K562 (cell line): Measurements from ENCODE around the gene CTSV. TPM values are rescaled to one million over a fixed set of nuclear protein-coding genes. Genes with fewer than 3 reads are reported as not detected.
"Not testable (repeated sequence)": the region's sequence is repeated elsewhere in the genome, so short reads cannot be mapped to it uniquely, and the experiment has no call there.

Experiments used
- ATAC-seq: fragments of 200-7000 bp; cut with Tn5 transposase; 3 replicates; pipeline ENCODE4 v1.9.1; 2020; ENCODE audit warnings: moderate library complexity
- BruUV-seq: library from RNA; stranded (reverse); fragments of 400-500 nt; replicated peaks from 2 replicates; lab custom pipeline; 2021; lab: Mats Ljungman, UMichigan
- CTCF ChIA-PET: fragments of 300-600 bp; formaldehyde crosslinking; extraction: SDS; loops from one replicate; lab custom pipeline; 2021; ENCODE audit warnings: low intra/inter-chr PET ratio; lab: Yijun Ruan, JAX
- POLR2A ChIA-PET: fragments of 300-600, 350-650 bp; sonication (Branson Sonifier 250); formaldehyde crosslinking; extraction: SDS; loops from one replicate; lab custom pipeline; 2021; ENCODE audit warnings: antibody characterized with exemption, inconsistent platforms; lab: Yijun Ruan, JAX
- DNase-seq, 4 experiments: peaks; one replicate each; pipeline versions ENCODE4 v3.0.0 to v3.0.0-alpha.2; 2011 to 2018; ENCODE audit warnings: low spot score in 3 of 4, mixed read lengths in 3 of 4; ENCODE audit errors: extremely low read depth in 1 of 4
- FAIRE-seq: peaks from 2 replicates; lab custom pipeline; 2011; peaks lifted over from hg19 to GRCh38; lab: Jason Lieb, UNC
- H2AFZ ChIP-seq: 2 replicates; pipeline ENCODE4 v1.6.0; 2011; ENCODE audit warnings: low read depth, low read length, control low read depth, inconsistent platforms
- H3K27ac ChIP-seq: fragments of 200-600 bp; 3 replicates; pipeline ENCODE4 v1.8.0; 2011; ENCODE audit warnings: low read depth, mild to moderate bottlenecking, control low read depth, inconsistent platforms, low read length, moderate library complexity, mixed read lengths; ENCODE audit errors: extremely low read depth
- H3K27me3 ChIP-seq, 2 experiments: fragments of 300-600 bp in 1 of 2; 2 replicates in 1 of 2; 3 replicates in 1 of 2; pipeline versions ENCODE4 v1.6.0 to v1.8.0; 2011; ENCODE audit warnings: inconsistent platforms in 2 of 2, low read length in 2 of 2, mild to moderate bottlenecking in 1 of 2, mixed read lengths in 1 of 2, moderate library complexity in 1 of 2; ENCODE audit not compliant: control insufficient read depth in 2 of 2, insufficient read depth in 2 of 2
- H3K36me3 ChIP-seq: fragments of 300-600 bp; 3 replicates; pipeline ENCODE4 v1.8.0; 2011; ENCODE audit warnings: mild to moderate bottlenecking, low read length, inconsistent platforms; ENCODE audit not compliant: control insufficient read depth, insufficient read depth
- H3K4me1 ChIP-seq, 2 experiments: fragments of 200-600 bp in 1 of 2; replicated peaks in 1 of 2; 2 replicates in 1 of 2; 3 replicates in 1 of 2; pipeline versions ENCODE4 v1.5.1 to v1.8.0; 2011; ENCODE audit warnings: inconsistent platforms in 2 of 2, low read length in 2 of 2, mild to moderate bottlenecking in 1 of 2, mixed read lengths in 1 of 2, moderate library complexity in 1 of 2; ENCODE audit not compliant: control insufficient read depth in 2 of 2, insufficient read depth in 2 of 2
- H3K4me2 ChIP-seq: 2 replicates; pipeline ENCODE4 v1.6.1; 2011; ENCODE audit warnings: low read length, control low read depth, inconsistent platforms, mixed read lengths; ENCODE audit not compliant: insufficient read depth
- H3K4me3 ChIP-seq: fragments of 200-600 bp; sonication (generic), shearing (Covaris generic); 2 replicates; pipeline ENCODE4 v1.5.1; 2016; ENCODE audit warnings: control low read depth, inconsistent platforms
- H3K79me2 ChIP-seq: fragments of 200-600 bp; 3 replicates; pipeline ENCODE4 v1.8.0; 2011; ENCODE audit warnings: low read length, inconsistent platforms; ENCODE audit not compliant: control insufficient read depth, insufficient read depth
- H3K9ac ChIP-seq, 2 experiments: 2 replicates each; pipeline versions ENCODE4 v1.6.0 to v1.6.1; 2011; ENCODE audit warnings: low read depth in 2 of 2, low read length in 2 of 2, control low read depth in 1 of 2, inconsistent platforms in 1 of 2, mild to moderate bottlenecking in 1 of 2, mixed read lengths in 1 of 2; ENCODE audit not compliant: insufficient read depth in 1 of 2
- H3K9me1 ChIP-seq: one replicate; pipeline ENCODE4 v1.6.0; 2011; ENCODE audit warnings: inconsistent platforms, mild to moderate bottlenecking, low read length, moderate library complexity; ENCODE audit not compliant: control insufficient read depth, insufficient read depth
- H3K9me3 ChIP-seq: replicated peaks from 2 replicates; pipeline ENCODE4 v1.5.1; 2011; ENCODE audit warnings: low read depth, low read length, inconsistent platforms; ENCODE audit not compliant: control insufficient read depth, insufficient read depth
- H4K20me1 ChIP-seq: replicated peaks from 2 replicates; pipeline ENCODE4 v1.6.1; 2011; ENCODE audit warnings: low read length, inconsistent platforms, mixed read lengths; ENCODE audit not compliant: control insufficient read depth, insufficient read depth
- ARID1B ChIP-seq: fragments of 450-650 bp; IDR thresholded peaks from 2 replicates; pipeline ENCODE4 v1.6.1; 2016; ENCODE audit warnings: antibody characterized with exemption, mild to moderate bottlenecking, inconsistent platforms
- CBFA2T3 ChIP-seq: fragments of 450-650 bp; IDR thresholded peaks from 2 replicates; pipeline ENCODE4 v1.6.1; 2017
- CEBPG ChIP-seq, 3 experiments: fragments of 200-800 bp in 1 of 3; sonication (Bioruptor generic) in 1 of 3; sonication (generic) in 1 of 3; formaldehyde crosslinking in 1 of 3; IDR thresholded peaks in 2 of 3; conservative IDR thresholded peaks in 1 of 3; 2 replicates each; pipeline versions ENCODE4 v1.6.1 to v1.8.0; 2016 to 2022; ENCODE audit warnings: missing compliant biosample characterization in 2 of 3, missing genetic modification characterization in 2 of 3, mild to moderate bottlenecking in 1 of 3, missing genetic modification reagents in 1 of 3
- ESRRA ChIP-seq: fragments of 450-650 bp; IDR thresholded peaks from 2 replicates; pipeline ENCODE4 v1.6.1; 2014; ENCODE audit warnings: low read depth, mild to moderate bottlenecking, moderate library complexity, borderline replicate concordance
- FOXA3 ChIP-seq, 2 experiments: fragments of 450-650 bp in 1 of 2; sonication (generic) in 1 of 2; formaldehyde crosslinking; IDR thresholded peaks in 1 of 2; conservative IDR thresholded peaks in 1 of 2; 2 replicates each; pipeline versions ENCODE4 v1.4.0 to v1.8.0; 2020 to 2022; ENCODE audit warnings: mild to moderate bottlenecking in 2 of 2, missing genetic modification reagents in 1 of 2
- FOXJ2 ChIP-seq: fragments of 200-800 bp; sonication (Bioruptor generic); IDR thresholded peaks from 2 replicates; pipeline ENCODE4 v1.6.1; 2016; ENCODE audit warnings: missing genetic modification characterization, missing compliant biosample characterization
- KLF16 ChIP-seq: IDR thresholded peaks from 2 replicates; pipeline ENCODE4 v1.6.1; 2016; ENCODE audit warnings: antibody characterized with exemption
- MEF2D ChIP-seq: conservative IDR thresholded peaks from 2 replicates; pipeline ENCODE4 v1.6.1; 2016; ENCODE audit warnings: low read depth, missing genetic modification characterization, missing compliant biosample characterization
- RCOR1 ChIP-seq, 2 experiments: IDR thresholded peaks; 2 replicates each; pipeline ENCODE4 v1.6.1; 2012; ENCODE audit warnings: low read depth in 2 of 2, low read length in 2 of 2, borderline replicate concordance in 1 of 2, improper control_type of control experiment in 1 of 2
- SOX6 ChIP-seq: fragments of 450-650 bp; IDR thresholded peaks from 2 replicates; pipeline ENCODE4 v1.6.1; 2014; ENCODE audit warnings: mild to moderate bottlenecking
- SRF ChIP-seq, 2 experiments: fragments of 250-450, 450-650 bp in 1 of 2; sonication (Bioruptor Pico) in 1 of 2; sonication (generic) in 1 of 2; formaldehyde crosslinking; IDR thresholded peaks; 2 replicates each; pipeline versions ENCODE4 v1.5.0 to v1.5.1; 2020 to 2022; ENCODE audit warnings: mild to moderate bottlenecking in 1 of 2, missing genetic modification reagents in 1 of 2
- TAL1 ChIP-seq: fragments of 450-650 bp; IDR thresholded peaks from 2 replicates; pipeline ENCODE4 v1.6.1; 2016; ENCODE audit warnings: mild to moderate bottlenecking
- TCF3 ChIP-seq: sonication (generic); formaldehyde crosslinking; IDR thresholded peaks from 2 replicates; pipeline ENCODE4 v1.4.0; 2020; ENCODE audit warnings: mild to moderate bottlenecking, missing genetic modification reagents
- TEAD4 ChIP-seq, 2 experiments: sonication (generic) in 1 of 2; formaldehyde crosslinking in 1 of 2; IDR thresholded peaks; 2 replicates each; pipeline versions ENCODE4 v1.6.1 to v1.8.0; 2012 to 2022; ENCODE audit warnings: borderline replicate concordance in 1 of 2, inconsistent platforms in 1 of 2, low read length in 1 of 2, mild to moderate bottlenecking in 1 of 2, missing genetic modification reagents in 1 of 2
- ZNF584 ChIP-seq: fragments of 200-800 bp; sonication (Bioruptor generic); IDR thresholded peaks from 2 replicates; pipeline ENCODE4 v1.6.1; 2016; ENCODE audit warnings: low read depth, mild to moderate bottlenecking, missing genetic modification characterization, missing compliant biosample characterization
- WGBS: fragments of 100-300 bp; shearing (Covaris generic); methylation state at CpG from one replicate; pipeline ENCODE4 v1.1.6; 2016; ENCODE audit warnings: low coverage, mixed read lengths; ENCODE audit not compliant: insufficient coverage; ENCODE audit errors: missing lambda C conversion rate; 5-methylcytosine and 5-hydroxymethylcytosine counted together
- in situ Hi-C: fragments of 300-500 bp; cut with MboI; formaldehyde crosslinking; loops from 4 replicates; pipeline ENCODE4 v1.15.0; 2018; ENCODE audit warnings: inconsistent platforms, mixed read lengths
- intact Hi-C: fragments of 100-400 bp; cut with micrococcal nuclease; formaldehyde crosslinking; loops from 2 replicates; pipeline ENCODE4 v1.14.2; 2022
- polyA plus RNA-seq, 8 experiments: library from polyadenylated mRNA; depleted of rRNA in 4 of 8; stranded (reverse) in 5 of 8; unstranded in 3 of 8; fragments of >200 nt; fragmentation: Nextera tagmentation in 2 of 8; fragmentation: Illumina TruSeq in 1 of 8; extraction: Ambion mirVana in 2 of 8; extraction: Trizol in 1 of 8; gene quantifications; 2 replicates each; pipeline versions ENCODE4 v1.2.1 to v1.2.3, GENCODE V29; 2011 to 2014; ENCODE audit warnings: inconsistent platforms in 1 of 8, missing spikeins in 1 of 8
- total RNA-seq, 7 experiments: library from RNA; depleted of rRNA in 6 of 7; stranded (reverse); fragments of >200 nt in 6 of 7; fragmentation: Illumina TruSeq in 2 of 7; extraction: Trizol in 2 of 7; gene quantifications; 2 replicates each; pipeline versions ENCODE4 v1.2.1 to v1.2.3, GENCODE V29; 2011 to 2021; ENCODE audit warnings: low replicate concordance in 1 of 7
- TF ChIP-seq, protein P1 (sequence below), 3 experiments: IDR thresholded peaks in 2 of 3; conservative IDR thresholded peaks in 1 of 3; 2 replicates each; pipeline ENCODE4 v1.5.1; 2011 to 2012; ENCODE audit warnings: low read length in 3 of 3, mild to moderate bottlenecking in 3 of 3, control low read depth in 2 of 3, improper control_type of control experiment in 1 of 3, inconsistent platforms in 1 of 3, low read depth in 1 of 3, mixed read lengths in 1 of 3, moderate library complexity in 1 of 3; ENCODE audit not compliant: insufficient read depth in 2 of 3
- TF ChIP-seq, protein P2 (sequence below): fragments of 450-650 bp; IDR thresholded peaks from 2 replicates; pipeline ENCODE4 v1.6.1; 2016

The CTSV gene
- total and polyA plus RNA-seq, 9 of the 15 experiments (the other 6 are each of a cell fraction or from before 2014, with no cell fraction given) = 0.06 to 0.39 (median 0.16) TPM; not detected in 3

GRCh38 chr9:97084562-97084991 is 45.6 kb upstream of the CTSV start:
- intact Hi-C loops; H4K20me1 ChIP-seq; CTCF ChIA-PET; H3K4me1 ChIP-seq; H3K4me2 ChIP-seq; BruUV-seq; H3K9me1 ChIP-seq; POLR2A ChIA-PET; in situ Hi-C loops; H3K9me3 ChIP-seq; H3K79me2 ChIP-seq; H3K36me3 ChIP-seq; H3K4me3 ChIP-seq; H3K9ac ChIP-seq; H3K27me3 ChIP-seq; TF ChIP-seq CEBPG (CRISPR knock-in tag; IDR thresholded peaks at IDR 0.05); TEAD4 (CRISPR knock-in tag; IDR thresholded peaks at IDR 0.05; ENCODE audit: borderline replicate concordance): not testable (repeated sequence)
- peak; percentile 18 to 62 (median 33) for DNase-seq
- Histone ChIP-seq H3K27ac (peak overlapping the region; percentile 42; the same call in 1 of the 3 replicates), H2AFZ (0 out of 2 replicates have a peak overlapping the region, but pooled peaks have one; percentile 19)
- 19% methylated on average over 6 of the region's 6 CpGs for WGBS
- peak; percentile 75 for ATAC-seq
- FAIRE-seq = peak; percentile 74
- TF ChIP-seq FOXJ2 (tag) (0 out of 2 replicates have a peak, but pooled peaks have one; percentile 22), TAL1 (peak; percentile 72), FOXA3 (CRISPR knock-in tag; conservative IDR thresholded peaks at IDR 0.05 in 1 of 2, IDR thresholded peaks at IDR 0.05 in 1 of 2) (0 out of 4 replicates have a peak, but pooled peaks of 1 of the 2 experiments have one; percentile 34), MEF2D (tag) (peak; percentile 57; the same call in 1 of the 2 replicates), ZNF584 (peak; percentile 75), CBFA2T3 (peak; percentile 48), KLF16 (peak; percentile 69), ARID1B (peak; percentile 65; the same call in 1 of the 2 replicates), RCOR1 (IDR thresholded peaks at IDR 0.05; ENCODE audit: borderline replicate concordance in 1 of 2, low read depth in 2 of 2, low read length in 2 of 2) (peak in 1 of 2 experiments; percentile 83; a peak in 1 of 4 replicates), TCF3 (CRISPR knock-in tag) (peak; percentile 77), SOX6 (peak; percentile 74; the same call in 1 of the 2 replicates), CEBPG (tag; conservative IDR thresholded peaks at IDR 0.05 in 1 of 2, IDR thresholded peaks at IDR 0.05 in 1 of 2) (0 out of 4 replicates have a peak, but pooled peaks of 1 of the 2 experiments have one; percentile 13), ESRRA (peak; percentile 99), TEAD4 (IDR thresholded peaks at IDR 0.05; ENCODE audit: low read length) (peak; percentile 73; the same call in 1 of the 2 replicates), SRF (CRISPR knock-in tag; IDR thresholded peaks at IDR 0.05) (peak in 1 of 2 experiments; percentile 45; a peak in 1 of 4 replicates)
- TF ChIP-seq, protein P1, sequence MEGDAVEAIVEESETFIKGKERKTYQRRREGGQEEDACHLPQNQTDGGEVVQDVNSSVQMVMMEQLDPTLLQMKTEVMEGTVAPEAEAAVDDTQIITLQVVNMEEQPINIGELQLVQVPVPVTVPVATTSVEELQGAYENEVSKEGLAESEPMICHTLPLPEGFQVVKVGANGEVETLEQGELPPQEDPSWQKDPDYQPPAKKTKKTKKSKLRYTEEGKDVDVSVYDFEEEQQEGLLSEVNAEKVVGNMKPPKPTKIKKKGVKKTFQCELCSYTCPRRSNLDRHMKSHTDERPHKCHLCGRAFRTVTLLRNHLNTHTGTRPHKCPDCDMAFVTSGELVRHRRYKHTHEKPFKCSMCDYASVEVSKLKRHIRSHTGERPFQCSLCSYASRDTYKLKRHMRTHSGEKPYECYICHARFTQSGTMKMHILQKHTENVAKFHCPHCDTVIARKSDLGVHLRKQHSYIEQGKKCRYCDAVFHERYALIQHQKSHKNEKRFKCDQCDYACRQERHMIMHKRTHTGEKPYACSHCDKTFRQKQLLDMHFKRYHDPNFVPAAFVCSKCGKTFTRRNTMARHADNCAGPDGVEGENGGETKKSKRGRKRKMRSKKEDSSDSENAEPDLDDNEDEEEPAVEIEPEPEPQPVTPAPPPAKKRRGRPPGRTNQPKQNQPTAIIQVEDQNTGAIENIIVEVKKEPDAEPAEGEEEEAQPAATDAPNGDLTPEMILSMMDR (IDR thresholded peaks at IDR 0.05 in 2 of 3, conservative IDR thresholded peaks at IDR 0.05 in 1 of 3; ENCODE audit: insufficient read depth in 2 of 3, low read depth in 1 of 3, low read length in 3 of 3) = 0 out of 6 replicates have a peak, but pooled peaks of 1 of the 3 experiments have one; percentile 14
- TF ChIP-seq, protein P2, sequence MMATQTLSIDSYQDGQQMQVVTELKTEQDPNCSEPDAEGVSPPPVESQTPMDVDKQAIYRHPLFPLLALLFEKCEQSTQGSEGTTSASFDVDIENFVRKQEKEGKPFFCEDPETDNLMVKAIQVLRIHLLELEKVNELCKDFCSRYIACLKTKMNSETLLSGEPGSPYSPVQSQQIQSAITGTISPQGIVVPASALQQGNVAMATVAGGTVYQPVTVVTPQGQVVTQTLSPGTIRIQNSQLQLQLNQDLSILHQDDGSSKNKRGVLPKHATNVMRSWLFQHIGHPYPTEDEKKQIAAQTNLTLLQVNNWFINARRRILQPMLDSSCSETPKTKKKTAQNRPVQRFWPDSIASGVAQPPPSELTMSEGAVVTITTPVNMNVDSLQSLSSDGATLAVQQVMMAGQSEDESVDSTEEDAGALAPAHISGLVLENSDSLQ = peak; percentile 41; the same call in 1 of the 2 replicates
